ENCODE results near the gene GPR153.

DNA sequence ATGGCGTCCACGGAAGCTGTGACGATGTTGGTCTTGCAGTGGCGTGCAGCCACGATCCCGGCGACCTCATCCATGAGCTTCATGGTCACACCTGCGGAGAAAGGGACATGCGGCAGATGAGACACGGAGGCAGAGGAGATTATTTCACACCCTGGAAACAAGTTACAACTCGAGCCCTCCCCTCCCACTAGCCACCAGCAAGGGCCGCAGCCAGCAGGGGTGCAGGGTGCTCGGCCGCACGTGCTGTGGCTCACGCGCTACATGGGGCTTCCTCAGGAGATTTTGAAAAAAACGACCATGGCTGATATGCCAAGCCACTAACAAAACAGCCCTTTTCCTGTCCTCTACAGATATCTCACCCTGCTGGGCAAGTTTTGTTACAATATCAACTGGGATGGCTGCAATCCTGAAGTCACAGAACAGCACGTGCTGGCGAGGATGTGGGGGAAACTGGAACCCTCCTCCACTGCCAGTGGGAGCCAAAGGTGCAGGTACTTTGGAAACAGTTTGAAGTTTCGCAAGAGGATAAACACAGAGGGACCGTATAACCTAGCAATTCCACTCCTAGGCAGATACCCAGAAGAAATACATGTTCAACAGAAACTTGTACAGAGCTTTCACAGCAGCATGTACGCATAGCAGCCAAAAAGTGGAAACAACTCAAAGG is 34.1 kb upstream of the GPR153 start:
- TF ChIP-seq, protein P1, sequence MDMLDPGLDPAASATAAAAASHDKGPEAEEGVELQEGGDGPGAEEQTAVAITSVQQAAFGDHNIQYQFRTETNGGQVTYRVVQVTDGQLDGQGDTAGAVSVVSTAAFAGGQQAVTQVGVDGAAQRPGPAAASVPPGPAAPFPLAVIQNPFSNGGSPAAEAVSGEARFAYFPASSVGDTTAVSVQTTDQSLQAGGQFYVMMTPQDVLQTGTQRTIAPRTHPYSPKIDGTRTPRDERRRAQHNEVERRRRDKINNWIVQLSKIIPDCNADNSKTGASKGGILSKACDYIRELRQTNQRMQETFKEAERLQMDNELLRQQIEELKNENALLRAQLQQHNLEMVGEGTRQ (IDR thresholded peaks at IDR 0.05; ENCODE audit: low read depth, low read length): no peak
- TF ChIP-seq, protein P1 (CRISPR knock-in tag; IDR thresholded peaks at IDR 0.05; ENCODE audit: borderline replicate concordance): no peak
- no peak for TF ChIP-seq PHF21A (CRISPR knock-in tag; IDR thresholded peaks at IDR 0.05)
- TF ChIP-seq ZNF510 (CRISPR knock-in tag; IDR thresholded peaks at IDR 0.05; ENCODE audit: low read depth): no peak
- no peak for TF ChIP-seq ZNF562 (CRISPR knock-in tag; IDR thresholded peaks at IDR 0.05; ENCODE audit: borderline replicate concordance)
- TF ChIP-seq, protein P2, sequence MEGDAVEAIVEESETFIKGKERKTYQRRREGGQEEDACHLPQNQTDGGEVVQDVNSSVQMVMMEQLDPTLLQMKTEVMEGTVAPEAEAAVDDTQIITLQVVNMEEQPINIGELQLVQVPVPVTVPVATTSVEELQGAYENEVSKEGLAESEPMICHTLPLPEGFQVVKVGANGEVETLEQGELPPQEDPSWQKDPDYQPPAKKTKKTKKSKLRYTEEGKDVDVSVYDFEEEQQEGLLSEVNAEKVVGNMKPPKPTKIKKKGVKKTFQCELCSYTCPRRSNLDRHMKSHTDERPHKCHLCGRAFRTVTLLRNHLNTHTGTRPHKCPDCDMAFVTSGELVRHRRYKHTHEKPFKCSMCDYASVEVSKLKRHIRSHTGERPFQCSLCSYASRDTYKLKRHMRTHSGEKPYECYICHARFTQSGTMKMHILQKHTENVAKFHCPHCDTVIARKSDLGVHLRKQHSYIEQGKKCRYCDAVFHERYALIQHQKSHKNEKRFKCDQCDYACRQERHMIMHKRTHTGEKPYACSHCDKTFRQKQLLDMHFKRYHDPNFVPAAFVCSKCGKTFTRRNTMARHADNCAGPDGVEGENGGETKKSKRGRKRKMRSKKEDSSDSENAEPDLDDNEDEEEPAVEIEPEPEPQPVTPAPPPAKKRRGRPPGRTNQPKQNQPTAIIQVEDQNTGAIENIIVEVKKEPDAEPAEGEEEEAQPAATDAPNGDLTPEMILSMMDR (CRISPR knock-in tag; IDR thresholded peaks at IDR 0.05): no peak
- no peak for TF ChIP-seq UBTF (CRISPR knock-in tag; IDR thresholded peaks at IDR 0.05)

Measured in HepG2 (cell line).